HUDEP-2 (cell line): ENCODE results near the gene FRMPD2.
"Not testable (repeated sequence)": the region's sequence is repeated elsewhere in the genome, so short reads cannot be mapped to it uniquely, and the experiment has no call there.

Experiments
- DNase-seq, 76 experiments: peaks; one replicate each; lab custom pipeline; 2025; ENCODE audit not compliant: unreplicated experiment in 76 of 76; lab: John Stamatoyannopoulos, UW

Gene FRMPD2

DNA sequence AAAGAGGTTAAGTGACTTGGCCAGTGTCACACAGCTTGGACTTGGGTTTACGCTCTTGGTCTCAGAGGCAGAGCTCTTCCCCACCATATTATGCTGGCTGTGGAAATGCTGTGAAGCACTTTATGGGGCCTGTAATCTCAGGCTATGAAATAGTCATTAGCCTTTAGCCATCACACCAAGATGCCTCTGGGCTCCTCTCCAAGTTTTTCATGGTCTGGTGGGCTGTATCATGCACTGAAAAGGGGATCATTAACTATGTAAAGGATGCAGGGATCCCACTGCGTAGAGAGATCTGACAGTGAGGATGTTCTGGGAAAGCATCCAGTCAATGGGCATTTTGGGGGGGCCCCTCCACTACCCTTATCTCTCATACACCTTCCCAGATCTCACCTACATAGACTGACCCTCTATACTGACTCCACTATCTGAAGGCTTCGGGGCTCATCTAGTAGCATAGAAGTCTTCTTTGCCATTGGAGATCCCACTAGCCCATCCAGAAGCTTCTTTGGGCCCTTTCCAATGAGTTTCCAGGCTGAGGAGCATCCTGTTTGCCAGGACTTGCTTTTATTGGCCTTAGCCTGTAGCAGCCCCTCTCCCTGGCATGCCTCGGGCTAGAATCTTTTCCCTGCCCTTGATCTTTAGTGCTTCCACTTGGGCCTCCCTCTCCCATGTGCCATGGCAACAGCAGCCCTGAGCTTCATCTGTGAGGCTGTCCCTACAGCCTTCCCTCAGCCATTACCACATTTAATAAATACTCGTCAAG is 19.6 kb downstream of the FRMPD2 start:
- DNase-seq: no peak

DNA sequence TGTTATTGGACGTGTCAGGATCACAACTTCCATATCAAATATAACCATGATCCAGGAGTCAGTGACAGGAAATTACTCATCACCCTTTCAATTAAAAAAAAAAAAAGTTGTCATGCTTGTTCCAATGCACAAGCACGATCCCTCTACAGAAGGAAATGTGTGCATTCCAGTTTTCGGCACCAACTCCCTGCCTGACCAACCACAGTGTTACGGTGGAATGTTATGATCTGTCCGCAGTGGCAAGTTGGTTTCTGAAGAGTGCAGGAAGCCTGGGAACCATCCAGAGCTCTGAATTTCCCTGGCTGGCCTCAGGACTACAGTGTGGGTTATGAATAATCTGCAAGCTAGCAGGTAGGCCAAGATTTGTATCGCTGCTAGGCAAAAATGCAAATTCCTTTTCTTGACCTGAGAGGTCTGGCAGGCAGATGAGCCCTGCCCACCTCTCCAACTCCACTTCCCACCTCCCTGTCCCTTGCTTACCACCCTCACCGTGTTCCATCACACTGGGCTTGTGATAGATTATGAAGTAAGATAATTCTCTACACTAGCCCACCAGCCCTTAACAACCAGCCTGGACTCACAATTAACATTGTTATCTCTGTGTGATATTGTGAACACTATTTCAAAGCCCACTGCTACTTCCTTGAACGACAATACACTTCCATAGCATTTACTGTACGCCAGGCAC is 20.4 kb downstream of the FRMPD2 start:
- DNase-seq: no peak

- no peak for DNase-seq
These were observed 22.2 kb downstream of the FRMPD2 start for GRCh38 chr10:48252354-48252650.

DNA sequence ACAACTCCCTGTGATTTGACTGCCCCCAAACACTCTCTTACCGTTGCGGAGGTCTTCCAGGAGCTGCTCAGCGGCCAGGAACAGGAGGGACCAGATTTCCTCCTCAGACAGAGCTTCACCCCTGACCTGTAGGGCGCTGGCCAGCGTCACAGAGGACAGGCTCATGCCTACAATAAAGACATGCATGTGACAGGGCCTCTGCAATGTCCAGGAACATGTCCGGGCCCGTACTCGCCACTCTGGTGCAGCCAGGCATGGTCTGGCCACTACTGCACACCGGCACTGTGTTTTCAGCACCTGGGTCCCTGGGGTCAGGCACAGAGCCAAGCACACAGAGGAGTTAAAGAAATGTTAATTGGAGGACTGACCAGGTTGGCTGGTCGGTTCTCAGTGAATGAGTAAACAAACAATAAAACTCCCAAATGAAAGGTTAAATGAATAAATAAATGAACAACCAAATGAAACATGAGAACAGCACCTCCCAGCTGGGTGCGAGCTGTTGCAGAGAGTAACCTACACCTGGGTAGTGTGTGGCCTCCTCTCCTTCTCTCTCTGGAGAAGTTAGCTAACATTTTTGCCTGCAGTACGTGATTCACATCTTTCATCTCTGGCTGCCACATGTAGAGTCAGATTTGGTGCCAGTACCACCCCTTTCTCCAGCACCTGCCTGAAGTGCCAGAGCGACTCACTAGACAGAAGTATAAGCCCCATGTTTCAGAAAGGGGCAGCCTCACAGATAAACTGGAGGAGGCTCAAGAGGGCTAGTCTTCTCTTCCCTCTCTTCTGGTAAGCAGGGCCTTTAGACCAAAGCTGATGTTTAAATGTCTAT is 22.8 kb downstream of the FRMPD2 start:
- DNase-seq: no peak

GRCh38 chr10:48251152-48251524 is 23.4 kb downstream of the FRMPD2 start:
- no peak for DNase-seq

DNA sequence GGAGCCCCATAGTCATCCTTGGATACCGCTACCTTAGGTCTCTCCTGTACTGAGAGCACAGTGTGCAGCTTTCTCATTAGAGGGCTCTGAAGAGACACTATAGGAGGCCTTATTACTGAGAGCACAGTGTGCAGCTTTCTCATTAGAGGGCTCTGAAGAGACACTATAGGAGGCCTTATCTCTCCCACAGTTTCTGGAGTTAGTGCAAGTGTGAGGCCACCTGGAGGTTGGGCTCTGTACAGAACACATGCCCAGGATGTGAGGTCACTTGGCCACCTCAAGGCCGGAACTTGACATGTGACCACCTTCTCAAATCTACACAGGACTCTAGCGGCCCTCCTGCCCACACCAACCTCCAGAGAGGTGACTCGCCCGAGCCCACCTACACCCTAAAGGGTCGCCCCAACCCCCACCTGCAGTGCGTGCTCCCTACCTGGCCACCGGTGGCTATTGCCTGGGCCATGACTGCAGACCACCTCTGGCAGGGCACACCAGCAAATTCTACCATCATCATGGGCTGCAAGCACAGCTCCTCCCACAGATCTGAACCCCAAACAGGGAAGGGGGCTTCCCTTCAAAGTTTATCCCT is 24.6 kb downstream of the FRMPD2 start:
- DNase-seq: no peak

GRCh38 chr10:48249004-48249762 is 25.3 kb downstream of the FRMPD2 start:
- no peak for DNase-seq

DNA sequence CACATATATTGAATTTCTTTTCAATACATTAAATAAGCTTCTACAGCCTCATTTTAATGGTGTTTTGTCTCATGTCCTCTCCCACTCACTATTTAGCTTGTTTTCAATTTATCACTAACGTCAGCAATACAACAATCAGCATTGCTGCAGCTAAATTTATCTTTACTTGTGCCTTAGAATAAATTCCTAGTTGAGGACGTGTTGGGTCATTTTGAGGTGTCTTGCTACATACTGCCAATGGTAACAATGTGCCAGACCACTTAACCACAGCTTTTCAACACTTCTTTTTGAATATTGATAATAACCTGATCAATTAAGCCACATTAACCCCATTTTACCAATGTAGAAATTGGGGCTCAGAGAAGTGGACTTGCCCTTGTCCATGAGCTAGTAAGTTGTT is 26.0 kb downstream of the FRMPD2 start:
- no peak for DNase-seq

DNA sequence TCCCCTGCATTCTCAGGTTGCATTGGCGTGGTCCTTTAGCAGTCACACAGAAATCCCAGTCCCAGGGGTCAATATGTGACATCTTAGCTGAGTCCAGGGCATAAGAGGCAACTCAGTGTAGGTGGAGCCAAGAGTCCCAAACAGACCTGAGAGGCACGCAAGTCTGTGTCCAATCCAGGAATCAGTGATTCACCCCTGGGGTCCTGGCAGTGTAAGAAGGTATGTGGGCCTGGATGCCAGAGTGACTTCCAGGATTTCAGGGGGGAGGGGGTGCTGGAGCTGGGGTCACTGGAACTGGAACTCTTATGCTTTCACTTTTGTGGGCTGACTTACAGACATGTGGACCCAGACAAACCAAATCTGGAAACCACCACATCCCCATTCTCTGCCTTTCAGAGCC is 26.8 kb downstream of the FRMPD2 start:
- no peak for DNase-seq

GRCh38 chr10:48246501-48246900 is 28.0 kb downstream of the FRMPD2 start:
- no peak for DNase-seq

GRCh38 chr10:48245977-48246376 is 28.5 kb downstream of the FRMPD2 start:
- DNase-seq: no peak

DNA sequence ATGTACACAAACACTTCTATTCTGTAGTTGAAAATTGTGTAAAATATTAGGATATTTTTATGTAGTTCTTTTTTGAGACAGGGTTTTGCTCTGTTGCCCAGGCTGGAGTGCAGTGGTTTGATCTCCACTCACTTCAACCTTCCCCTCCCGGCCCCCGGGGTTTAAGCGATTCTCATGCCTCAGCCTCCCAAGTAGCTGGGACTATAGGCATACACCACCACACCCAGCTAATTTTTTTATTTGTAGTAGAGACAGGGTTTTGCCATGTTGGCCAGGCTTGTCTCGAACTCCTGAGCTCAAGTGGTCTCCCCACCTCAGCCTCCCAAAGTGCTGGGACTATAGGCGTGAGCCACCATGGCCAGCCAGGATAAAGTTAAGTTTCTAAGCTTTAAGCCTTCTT is 30.6 kb downstream of the FRMPD2 start:
- not testable (repeated sequence) for DNase-seq

DNA sequence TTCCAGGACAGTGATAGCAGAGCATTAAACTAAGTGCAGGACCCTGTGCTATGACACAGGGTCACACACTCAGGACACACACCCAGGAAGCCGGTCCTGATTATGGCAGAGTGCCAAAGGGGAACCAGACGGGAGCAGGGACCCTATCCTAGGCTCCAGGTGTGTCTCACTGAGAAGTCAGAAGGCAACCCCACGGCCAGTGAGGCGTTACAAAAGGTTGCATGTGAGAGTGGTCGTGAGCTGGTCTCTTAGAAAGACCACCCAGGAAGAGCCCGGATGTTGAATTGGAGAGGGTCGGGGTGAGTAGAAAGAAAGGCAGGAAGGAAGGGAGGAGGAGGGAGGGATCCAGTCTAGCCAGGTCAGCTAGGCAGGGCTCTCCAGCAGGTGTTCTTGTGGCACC is 31.0 kb downstream of the FRMPD2 start:
- DNase-seq: no peak

DNA sequence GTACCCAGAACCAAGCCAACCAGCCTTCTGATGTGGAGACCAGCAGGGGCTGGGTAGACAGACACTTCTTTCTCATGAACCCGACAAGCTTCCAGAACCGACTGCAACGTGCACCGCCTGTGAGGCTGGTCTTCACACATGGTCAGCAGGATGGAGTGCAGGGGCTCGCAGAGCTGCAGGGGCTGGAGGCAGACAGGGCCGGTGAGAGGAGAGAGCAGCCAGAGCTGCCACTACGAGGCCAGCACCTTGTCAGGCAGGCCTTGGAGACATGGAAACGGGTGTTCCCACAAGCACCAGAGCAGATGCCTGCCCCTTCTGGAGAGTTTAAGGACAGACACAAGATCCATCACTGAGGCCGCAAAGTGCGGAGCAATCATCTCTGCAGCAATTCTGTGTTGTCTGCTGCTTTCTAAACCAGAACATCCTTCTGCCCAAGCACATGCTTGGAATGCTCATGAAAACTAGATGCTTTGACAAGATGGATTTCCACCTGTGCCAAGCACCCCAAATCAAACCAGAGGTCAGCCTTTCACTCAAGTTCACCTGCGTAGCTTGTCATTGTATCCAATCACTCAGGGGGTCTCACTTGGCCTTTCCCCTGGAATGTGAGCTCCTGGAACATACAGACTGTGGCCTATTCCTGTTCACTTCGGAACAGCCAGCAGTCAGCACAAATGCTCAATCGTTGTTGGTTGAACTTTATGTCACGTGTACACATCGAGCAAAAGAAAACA is 32.2 kb downstream of the FRMPD2 start:
- DNase-seq: no peak

DNA sequence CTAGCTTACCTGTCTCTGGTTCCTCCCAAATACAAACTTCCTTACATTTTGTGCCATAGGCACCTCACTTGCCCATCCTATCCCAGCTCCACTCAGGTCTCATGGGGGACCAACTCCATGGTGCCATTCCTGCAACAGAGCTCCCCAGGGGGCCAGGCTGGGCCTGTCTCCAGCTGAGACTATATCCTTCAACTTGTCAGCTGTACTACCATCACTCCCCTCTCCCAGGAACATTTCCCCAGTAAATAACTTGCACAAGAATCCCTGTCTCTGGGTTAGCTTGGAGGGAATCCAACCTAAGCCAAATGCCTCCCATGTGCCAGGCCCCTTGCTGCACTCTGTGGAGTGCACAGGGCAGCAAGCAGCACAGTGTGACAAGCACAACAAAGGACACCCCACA is 33.2 kb downstream of the FRMPD2 start:
- no peak for DNase-seq

DNA sequence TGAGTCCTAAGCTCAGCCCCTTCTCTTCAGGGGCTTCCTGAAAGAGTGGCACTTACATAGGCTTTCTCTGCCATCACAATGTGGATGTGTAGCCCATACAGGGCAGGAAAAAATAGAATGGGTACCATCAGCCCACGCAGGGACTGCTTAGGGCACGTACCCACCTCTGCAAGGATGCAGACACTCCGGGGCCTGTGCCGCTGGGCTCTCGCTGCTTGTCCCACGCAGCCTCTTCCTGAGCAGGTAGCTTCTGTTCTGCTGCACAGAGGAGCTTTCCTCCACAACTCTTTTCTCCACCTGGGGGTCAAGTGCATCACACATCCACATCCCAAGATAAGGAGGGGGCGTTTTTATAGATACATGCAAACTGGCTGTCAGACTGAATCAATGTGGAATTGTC is 34.3 kb downstream of the FRMPD2 start:
- no peak for DNase-seq

GRCh38 chr10:48239618-48240017 is 34.9 kb downstream of the FRMPD2 start:
- DNase-seq: no peak

- DNase-seq: no peak
These were observed 35.5 kb downstream of the FRMPD2 start for GRCh38 chr10:48238826-48239520.
